IMR-90 (cell line): ENCODE measurements around the gene CRYGN.

Experiments
- BHLHE40 ChIP-seq: fragments of 150-350 bp; IDR thresholded peaks from 2 replicates; pipeline ENCODE4 v1.6.1; 2016; ENCODE audit warnings: mild to moderate bottlenecking, low read depth, low read length
- CHD1 ChIP-seq: IDR thresholded peaks from 2 replicates; pipeline ENCODE4 v1.6.1; 2012; ENCODE audit warnings: low read depth, low read length, improper control_type of control experiment
- CTCF ChIP-seq: conservative IDR thresholded peaks from 2 replicates; pipeline ENCODE4 v1.5.1; 2012; ENCODE audit warnings: mild to moderate bottlenecking, low read depth, low read length, improper control_type of control experiment
- NFE2L2 ChIP-seq: fragments of 150-350 bp; IDR thresholded peaks from 2 replicates; pipeline ENCODE4 v1.6.1; 2016; ENCODE audit warnings: low read depth, mild to moderate bottlenecking, low read length
- POLR2A ChIP-seq: IDR thresholded peaks from 2 replicates; pipeline ENCODE4 v1.6.1; 2012; ENCODE audit warnings: mild to moderate bottlenecking, low read depth, low read length
- RAD21 ChIP-seq: IDR thresholded peaks from 2 replicates; pipeline ENCODE4 v1.6.1; 2012; ENCODE audit warnings: low read length, improper control_type of control experiment
- RCOR1 ChIP-seq: IDR thresholded peaks from 2 replicates; pipeline ENCODE4 v1.6.1; 2012; ENCODE audit warnings: mild to moderate bottlenecking, low read length, improper control_type of control experiment; ENCODE audit not compliant: insufficient replicate concordance
- RFX5 ChIP-seq: IDR thresholded peaks from 2 replicates; pipeline ENCODE4 v1.8.0; 2012; ENCODE audit warnings: low read depth, mild to moderate bottlenecking, low read length, moderate library complexity
- SMC3 ChIP-seq: fragments of 150-350 bp; IDR thresholded peaks from 2 replicates; pipeline ENCODE4 v1.6.1; 2016; ENCODE audit warnings: low read depth, mild to moderate bottlenecking, antibody characterized with exemption, low read length, moderate library complexity

DNA sequence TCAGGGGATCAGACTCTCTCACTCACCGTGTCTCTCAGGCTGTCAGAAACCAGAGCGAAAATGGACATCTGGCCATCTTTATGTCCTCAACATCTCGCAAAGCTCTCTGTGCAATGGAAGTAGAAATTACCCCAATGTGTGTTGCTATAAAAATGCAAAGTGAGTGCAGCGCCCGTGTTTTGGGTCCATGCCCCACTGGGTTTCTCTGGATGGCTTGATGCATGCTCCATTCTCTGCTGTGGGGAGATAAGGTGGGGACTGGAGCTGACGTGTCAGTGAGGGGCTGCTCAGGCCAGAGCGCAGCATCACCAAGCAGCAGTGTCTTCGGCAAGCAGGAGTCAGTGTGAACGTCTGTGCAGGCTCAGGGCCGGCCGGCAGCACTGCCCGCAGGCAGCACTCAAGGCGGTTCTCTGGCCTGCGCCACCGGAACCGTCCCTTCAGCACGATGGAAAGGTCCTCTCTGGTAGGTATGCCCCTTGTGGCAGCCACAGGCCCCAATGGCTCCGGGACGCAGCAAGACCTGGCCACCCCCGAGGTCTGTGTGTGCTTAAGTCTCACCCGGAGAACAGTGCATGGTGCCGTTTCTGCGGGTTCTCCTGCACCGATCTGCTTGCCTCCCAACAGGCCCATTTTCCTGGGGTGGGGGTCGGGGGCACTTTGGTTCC, 60.3 kb downstream of the CRYGN start:
- no peak for TF ChIP-seq CTCF
- TF ChIP-seq POLR2A = no peak
- TF ChIP-seq NFE2L2 = no peak
- no peak for TF ChIP-seq RAD21
- TF ChIP-seq RCOR1 = no peak
- no peak for TF ChIP-seq BHLHE40
- TF ChIP-seq CHD1 = no peak
- no peak for TF ChIP-seq RFX5
- no peak for TF ChIP-seq SMC3
